H9 (cell line): ENCODE data around the gene CHI3L2. TPM values are rescaled to one million over a fixed set of nuclear protein-coding genes. Genes with fewer than 3 reads are reported as not detected.

Experiments used
- DNase-seq: peaks from one replicate; pipeline ENCODE4 v3.0.0-alpha.2; 2017
- H2AFZ ChIP-seq: one replicate; pipeline ENCODE4 v1.6.1; 2013; ENCODE audit warnings: mild to moderate bottlenecking, low read length, control low read depth, moderate library complexity
- H2AK5ac ChIP-seq: 2 replicates; pipeline ENCODE4 v1.6.1; 2013; ENCODE audit warnings: low read length, control low read depth, mixed read lengths; ENCODE audit not compliant: insufficient read length
- H2BK120ac ChIP-seq: one replicate; pipeline ENCODE4 v1.6.1; 2013; ENCODE audit warnings: low read depth, mild to moderate bottlenecking, low read length, control low read depth, inconsistent platforms; ENCODE audit not compliant: poor library complexity, severe bottlenecking
- H2BK12ac ChIP-seq: 2 replicates; pipeline ENCODE4 v1.6.1; 2013; ENCODE audit warnings: low read length, control low read depth, mixed read lengths, low read depth; ENCODE audit not compliant: insufficient read length
- H2BK15ac ChIP-seq: 2 replicates; pipeline ENCODE4 v1.6.1; 2013; ENCODE audit warnings: low read depth, low read length, control low read depth
- H2BK20ac ChIP-seq: one replicate; pipeline ENCODE4 v1.6.1; 2013; ENCODE audit warnings: low read depth, mild to moderate bottlenecking, low read length, control low read depth, inconsistent platforms; ENCODE audit not compliant: poor library complexity, severe bottlenecking
- H2BK5ac ChIP-seq: 2 replicates; pipeline ENCODE4 v1.6.1; 2013; ENCODE audit warnings: low read length, control low read depth, mixed read lengths; ENCODE audit not compliant: insufficient read length
- H3K14ac ChIP-seq: 2 replicates; pipeline ENCODE4 v1.6.1; 2013; ENCODE audit warnings: low read length, control low read depth; ENCODE audit not compliant: insufficient read depth
- H3K18ac ChIP-seq: 2 replicates; pipeline ENCODE4 v1.6.1; 2013; ENCODE audit warnings: low read depth, mild to moderate bottlenecking, mixed read lengths, low read length, control low read depth; ENCODE audit not compliant: insufficient read length
- H3K23ac ChIP-seq: 2 replicates; pipeline ENCODE4 v1.6.1; 2013; ENCODE audit warnings: low read length, control low read depth, mixed read lengths, low read depth; ENCODE audit not compliant: insufficient read length
- H3K23me2 ChIP-seq: 2 replicates; pipeline ENCODE4 v1.6.1; 2013; ENCODE audit warnings: low read depth, mild to moderate bottlenecking, mixed read lengths, low read length, control low read depth; ENCODE audit not compliant: insufficient read length, poor library complexity, severe bottlenecking
- H3K27ac ChIP-seq: 2 replicates; pipeline ENCODE4 v1.5.1; 2013; ENCODE audit warnings: low read length, control low read depth, mixed read lengths, low read depth; ENCODE audit not compliant: insufficient read length
- H3K27me3 ChIP-seq: 2 replicates; pipeline ENCODE4 v1.6.1; 2013; ENCODE audit warnings: low read length, control low read depth, inconsistent platforms; ENCODE audit not compliant: insufficient read depth
- H3K4ac ChIP-seq: 2 replicates; pipeline ENCODE4 v1.6.1; 2013; ENCODE audit warnings: low read depth, mild to moderate bottlenecking, control low read depth, inconsistent platforms, low read length, moderate library complexity
- H3K4me1 ChIP-seq: 2 replicates; pipeline ENCODE4 v1.6.1; 2013; ENCODE audit warnings: low read length, control low read depth, inconsistent platforms; ENCODE audit not compliant: insufficient read depth
- H3K4me2 ChIP-seq: 2 replicates; pipeline ENCODE4 v1.6.1; 2013; ENCODE audit warnings: low read length, control low read depth, mixed read lengths; ENCODE audit not compliant: insufficient read length, insufficient read depth
- H3K56ac ChIP-seq: 2 replicates; pipeline ENCODE4 v1.6.1; 2013; ENCODE audit warnings: low read depth, mild to moderate bottlenecking, mixed read lengths, low read length, control low read depth; ENCODE audit not compliant: insufficient read length
- H3K79me1 ChIP-seq: 2 replicates; pipeline ENCODE4 v1.6.1; 2013; ENCODE audit warnings: low read depth, mild to moderate bottlenecking, moderate library complexity, low read length, control low read depth, inconsistent platforms; ENCODE audit not compliant: insufficient read depth, poor library complexity, severe bottlenecking
- H3K79me2 ChIP-seq: 2 replicates; pipeline ENCODE4 v1.6.1; 2013; ENCODE audit warnings: low read length, control low read depth, inconsistent platforms; ENCODE audit not compliant: insufficient read depth
- H3K9ac ChIP-seq: 2 replicates; pipeline ENCODE4 v1.6.1; 2013; ENCODE audit warnings: low read length, control low read depth, mixed read lengths; ENCODE audit not compliant: insufficient read length; ENCODE audit errors: extremely low read depth
- H3K9me3 ChIP-seq: one replicate; pipeline ENCODE4 v1.6.1; 2013; ENCODE audit warnings: low read depth, low read length, inconsistent platforms; ENCODE audit not compliant: control insufficient read depth
- H3T11ph ChIP-seq: one replicate; pipeline ENCODE4 v1.6.1; 2013; ENCODE audit warnings: mild to moderate bottlenecking, low read length, control low read depth, inconsistent platforms
- H4K20me1 ChIP-seq: one replicate; pipeline ENCODE4 v1.6.1; 2013; ENCODE audit not compliant: control insufficient read depth, insufficient read length, insufficient read depth
- H4K5ac ChIP-seq: 2 replicates; pipeline ENCODE4 v1.6.1; 2013; ENCODE audit warnings: low read depth, mild to moderate bottlenecking, mixed read lengths, low read length, control low read depth; ENCODE audit not compliant: insufficient read length
- H4K8ac ChIP-seq: replicated peaks from 2 replicates; pipeline ENCODE4 v1.6.1; 2013; ENCODE audit warnings: low read length, control low read depth, mixed read lengths, low read depth; ENCODE audit not compliant: insufficient read length
- H4K91ac ChIP-seq: 2 replicates; pipeline ENCODE4 v1.6.1; 2013; ENCODE audit warnings: low read depth, mild to moderate bottlenecking, moderate library complexity, mixed read lengths, low read length, control low read depth; ENCODE audit not compliant: insufficient read length
- H3K27ac Mint-ChIP-seq, 3 experiments: 2 replicates in 2 of 3; 3 replicates in 1 of 3; pipeline ENCODE4 v1.8.0; 2020 to 2021; ENCODE audit warnings: mixed read lengths in 3 of 3, mild to moderate bottlenecking in 1 of 3, moderate library complexity in 1 of 3
- H3K27me3 Mint-ChIP-seq: 2 replicates; pipeline ENCODE4 v1.8.0; 2021; ENCODE audit warnings: low read depth, mild to moderate bottlenecking, moderate library complexity, mixed read lengths
- H3K36me3 Mint-ChIP-seq, 3 experiments: 2 replicates in 2 of 3; 3 replicates in 1 of 3; pipeline ENCODE4 v1.8.0; 2020 to 2021; ENCODE audit warnings: low read depth in 3 of 3, mixed read lengths in 3 of 3; ENCODE audit not compliant: insufficient read depth in 1 of 3
- H3K4me1 Mint-ChIP-seq, 2 experiments: 2 replicates each; pipeline ENCODE4 v1.8.0; 2020; ENCODE audit warnings: mixed read lengths in 2 of 2
- H3K4me3 Mint-ChIP-seq, 2 experiments: 2 replicates in 1 of 2; 3 replicates in 1 of 2; pipeline ENCODE4 v1.8.0; 2020 to 2021; ENCODE audit warnings: mild to moderate bottlenecking in 2 of 2, mixed read lengths in 2 of 2, moderate library complexity in 1 of 2
- H3K9me3 Mint-ChIP-seq, 2 experiments: 2 replicates in 1 of 2; 3 replicates in 1 of 2; pipeline ENCODE4 v1.8.0; 2020; ENCODE audit warnings: mild to moderate bottlenecking in 2 of 2, mixed read lengths in 2 of 2, moderate library complexity in 1 of 2
- WGBS: extraction: QIAGEN DNeasy Blood & Tissue Kit; methylation state at CpG from one replicate; pipeline ENCODE4 v1.1.7; 2013; ENCODE audit warnings: missing lambda C conversion rate, low lambda C conversion rate, mixed read lengths; ENCODE audit not compliant: insufficient read length; ENCODE audit errors: extremely low coverage; 5-methylcytosine and 5-hydroxymethylcytosine counted together
- total RNA-seq: library from RNA; stranded (reverse); gene quantifications from 2 replicates; pipeline ENCODE4 v1.2.1, GENCODE V29; 2021
- TF ChIP-seq, protein P1 (sequence below): fragments of 200-600 bp; sonication (generic); conservative IDR thresholded peaks from 3 replicates; pipeline ENCODE4 v1.8.0; 2021; ENCODE audit warnings: antibody characterized with exemption, mild to moderate bottlenecking

Gene CHI3L2
- total RNA-seq, 1 experiment from 2014 or later = not detected

- Histone ChIP-seq H4K91ac (no peak overlapping the region), H3K4me1 (no peaks in the 10 kb centered on the region), H2AFZ (no peak overlapping the region), H3K18ac (no peak overlapping the region), H2BK12ac (no peak overlapping the region), H4K20me1 (no peaks in the 10 kb centered on the region), H3T11ph (no peak overlapping the region), H2BK5ac (no peak overlapping the region), H3K9ac (no peak overlapping the region), H3K27me3 (no peaks in the 10 kb centered on the region; the same call in 1 of the 2 replicates), H3K4ac (no peak overlapping the region), H3K4me2 (no peak overlapping the region), H2BK120ac (no peak overlapping the region), H3K27ac (no peak overlapping the region), H2BK15ac (no peak overlapping the region), H3K23me2 (no peaks in the 10 kb centered on the region), H3K23ac (no peak overlapping the region), H4K5ac (no peak overlapping the region), H3K79me1 (no peaks in the 10 kb centered on the region), H4K8ac (no peak overlapping the region), H3K79me2 (no peaks in the 10 kb centered on the region), H3K9me3 (no peaks in the 10 kb centered on the region), H2BK20ac (no peak overlapping the region), H3K14ac (no peak overlapping the region), H3K56ac (no peak overlapping the region), H2AK5ac (no peak overlapping the region)
- H3K4me3 Mint-ChIP-seq = no peak overlapping the region
- no CpG with 5 or more reads among the region's 2 CpGs for WGBS
- H3K4me1 Mint-ChIP-seq = peaks cover 9 to 13% of the 10 kb centered on the region in 2 experiments; a peak in 3 of 4 replicates
- TF ChIP-seq, protein P1, sequence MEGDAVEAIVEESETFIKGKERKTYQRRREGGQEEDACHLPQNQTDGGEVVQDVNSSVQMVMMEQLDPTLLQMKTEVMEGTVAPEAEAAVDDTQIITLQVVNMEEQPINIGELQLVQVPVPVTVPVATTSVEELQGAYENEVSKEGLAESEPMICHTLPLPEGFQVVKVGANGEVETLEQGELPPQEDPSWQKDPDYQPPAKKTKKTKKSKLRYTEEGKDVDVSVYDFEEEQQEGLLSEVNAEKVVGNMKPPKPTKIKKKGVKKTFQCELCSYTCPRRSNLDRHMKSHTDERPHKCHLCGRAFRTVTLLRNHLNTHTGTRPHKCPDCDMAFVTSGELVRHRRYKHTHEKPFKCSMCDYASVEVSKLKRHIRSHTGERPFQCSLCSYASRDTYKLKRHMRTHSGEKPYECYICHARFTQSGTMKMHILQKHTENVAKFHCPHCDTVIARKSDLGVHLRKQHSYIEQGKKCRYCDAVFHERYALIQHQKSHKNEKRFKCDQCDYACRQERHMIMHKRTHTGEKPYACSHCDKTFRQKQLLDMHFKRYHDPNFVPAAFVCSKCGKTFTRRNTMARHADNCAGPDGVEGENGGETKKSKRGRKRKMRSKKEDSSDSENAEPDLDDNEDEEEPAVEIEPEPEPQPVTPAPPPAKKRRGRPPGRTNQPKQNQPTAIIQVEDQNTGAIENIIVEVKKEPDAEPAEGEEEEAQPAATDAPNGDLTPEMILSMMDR = no peak
- no peaks in the 10 kb centered on the region for H3K27me3 Mint-ChIP-seq
- H3K36me3 Mint-ChIP-seq = peaks cover 5 to 28% (median 6%) of the 10 kb centered on the region in 3 experiments; a peak in 5 of 7 replicates
- DNase-seq = no peak
- H3K27ac Mint-ChIP-seq = no peak overlapping the region
- H3K9me3 Mint-ChIP-seq = no peaks in the 10 kb centered on the region
Observed at GRCh38 chr1:111190931-111191451, 36.5 kb upstream of the CHI3L2 start.
